GM20000 (cell line): Measurements from ENCODE around the gene GAA.

Source experiments
- DNase-seq: peaks from one replicate; pipeline ENCODE4 v3.0.0; 2012; ENCODE audit warnings: low spot score
- CTCF ChIP-seq: IDR thresholded peaks from 2 replicates; pipeline ENCODE4 v1.5.1; 2012; ENCODE audit warnings: mild to moderate bottlenecking, control low read depth; ENCODE audit errors: extremely low read depth, missing control alignments

GAA gene

GRCh38 chr17:80122926-80123505 lies 21.6 kb downstream of the GAA start:
- TF ChIP-seq CTCF: no peak
- no peak for DNase-seq

- no peak for TF ChIP-seq CTCF
- no peak for DNase-seq
Measured at GRCh38 chr17:80123791-80124190, 22.4 kb downstream of the GAA start.

- DNase-seq: peak; percentile 43
- no peak for TF ChIP-seq CTCF
Measured at GRCh38 chr17:80124351-80124981, 23.1 kb downstream of the GAA start.

GRCh38 chr17:80125656-80126448 lies 24.5 kb downstream of the GAA start:
- no peak for TF ChIP-seq CTCF
- no peak for DNase-seq

GRCh38 chr17:80126449-80126715 lies 25.0 kb downstream of the GAA start:
- TF ChIP-seq CTCF: no peak
- no peak for DNase-seq

GRCh38 chr17:80129006-80129565 lies 27.7 kb downstream of the GAA start:
- no peak for DNase-seq
- no peak for TF ChIP-seq CTCF

- DNase-seq: no peak
- no peak for TF ChIP-seq CTCF
Measured at GRCh38 chr17:80130992-80131391, 29.6 kb downstream of the GAA start.
